Stimulated activated naive CD8-positive, alpha-beta T cell treated with anti-CD3 and anti-CD28 coated beads, Interleukin-15, Interleukin-2, amounts not matched to agents 100 U/mL and 50 U/mL, for 24 hours (primary cell): Measurements from ENCODE around the gene PPFIA3.
A peak's percentile ranks its signal among the peaks of the same experiment; 100 is the strongest.
"Not testable (repeated sequence)": the region's sequence is repeated elsewhere in the genome, so short reads cannot be mapped to it uniquely, and the experiment has no call there.

Source experiments
- ATAC-seq: fragments of 150-1000 bp; cut with Tn5 transposase; one replicate; pipeline ENCODE4 v1.10.0; 2021
- DNase-seq: peaks from one replicate; pipeline ENCODE4 v3.0.0; 2021

PPFIA3 gene

DNA sequence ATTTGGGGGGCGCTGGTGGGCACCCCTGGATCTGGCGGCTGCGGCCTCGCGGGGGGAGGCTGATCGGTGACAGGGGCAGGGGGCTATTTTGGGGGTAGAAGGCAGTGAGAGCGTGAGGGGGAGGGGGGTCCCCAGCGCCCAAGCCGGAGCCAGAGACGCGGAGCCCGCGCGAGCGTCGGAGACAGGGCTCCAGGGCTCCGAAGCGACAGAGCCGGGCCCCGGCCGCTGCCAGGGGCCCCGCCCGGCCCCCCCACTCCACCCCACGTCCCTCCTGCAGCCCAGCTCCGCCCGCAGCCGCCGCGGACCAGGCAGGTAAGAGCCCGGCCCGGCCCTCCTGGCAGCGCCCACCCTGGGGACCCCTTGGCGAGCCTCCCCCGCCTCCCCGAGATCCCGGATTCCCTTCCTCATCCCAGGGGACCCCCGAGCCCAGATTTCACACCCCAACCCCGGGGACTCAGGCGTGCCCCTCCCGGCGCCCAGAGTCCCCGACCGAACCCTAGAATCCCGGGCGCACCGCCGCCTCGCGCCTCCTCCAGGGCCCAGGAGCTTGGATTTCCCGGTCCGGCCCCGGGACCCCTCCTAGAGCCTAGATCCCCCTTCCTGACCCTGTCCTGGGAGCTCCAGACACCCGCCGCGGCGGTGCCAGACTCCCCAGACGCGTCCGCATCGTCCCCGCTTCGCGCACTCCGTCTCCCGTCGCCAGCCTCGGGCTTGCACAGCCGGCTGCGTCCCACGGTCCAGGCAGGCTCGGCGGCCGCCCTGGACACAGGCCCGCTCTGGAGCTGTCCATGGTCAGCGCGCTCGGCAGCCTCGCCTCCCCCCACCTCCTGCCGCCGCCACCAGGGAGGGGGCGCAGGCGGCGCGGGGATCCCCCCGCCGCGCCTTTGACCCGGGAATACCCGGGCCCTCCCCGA lies at the start of gene PPFIA3:
Gene PPFIA3, plus strand, starts transcription at position 134 of the 914 bp plus-strand sequence. CDS start 8,330 bp downstream, outside the sequence.
- ATAC-seq (no peak), DNase-seq (peak; percentile 38)

- ATAC-seq = no peak
- DNase-seq = no peak
Observed at GRCh38 chr19:49070416-49070815, 48.9 kb upstream of the PPFIA3 start.

- peak; percentile 30 for DNase-seq
Observed at GRCh38 chr19:49071860-49072547, 47.3 kb upstream of the PPFIA3 start.

DNA sequence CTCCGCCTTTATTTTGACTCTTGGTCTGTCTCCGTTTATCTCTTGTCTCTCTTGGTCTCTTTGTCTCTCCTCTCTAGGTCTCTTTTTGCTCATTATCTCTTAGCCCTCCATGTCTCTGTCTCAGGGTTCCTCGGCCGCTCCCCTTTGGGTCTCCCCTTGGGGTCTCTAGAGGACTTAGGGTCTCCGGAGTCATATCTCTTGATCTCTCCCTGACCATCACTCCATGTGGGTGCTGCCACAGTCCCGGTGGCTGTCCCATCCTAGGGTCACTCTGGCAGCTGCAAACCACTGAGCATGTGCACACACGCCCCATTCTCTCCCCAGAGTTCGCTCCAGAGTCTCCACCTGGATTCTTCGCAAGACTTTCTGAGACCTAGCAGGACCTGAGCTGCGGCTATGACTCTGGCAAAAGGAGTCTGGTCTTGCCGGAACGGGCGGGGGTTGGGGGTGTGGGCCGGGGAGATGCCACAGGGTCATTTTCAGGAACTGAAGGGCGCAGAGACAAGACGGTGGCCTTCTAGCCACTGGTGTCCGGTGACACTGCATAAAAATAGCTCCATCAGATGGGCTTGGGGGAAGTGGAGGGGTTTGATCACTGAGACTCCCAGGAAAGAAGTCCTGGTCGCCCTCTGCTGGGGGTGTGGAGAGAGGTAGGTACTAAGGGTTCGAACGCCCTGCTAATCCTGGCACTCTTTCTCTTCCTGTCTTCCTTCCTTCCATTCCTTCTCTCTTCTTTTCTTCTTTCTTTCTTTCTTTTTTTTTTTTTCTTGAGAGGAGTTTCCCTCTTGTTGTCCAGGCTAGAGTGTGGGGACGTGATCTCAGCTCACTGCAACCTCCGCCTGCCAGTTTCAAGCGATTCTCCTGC lies 45.6 kb upstream of the PPFIA3 start:
- DNase-seq (peak; percentile 28), ATAC-seq (no peak)

More at GRCh38 chr19:49071860-49072547, 47.3 kb upstream of the PPFIA3 start:
- ATAC-seq = no peak

- not testable (repeated sequence) for DNase-seq, ATAC-seq
Observed at GRCh38 chr19:49074869-49075268, 44.5 kb upstream of the PPFIA3 start.

GRCh38 chr19:49080392-49080791 lies 39.0 kb upstream of the PPFIA3 start:
- no peak for DNase-seq
- ATAC-seq = no peak

GRCh38 chr19:49081273-49081672 lies 38.1 kb upstream of the PPFIA3 start:
- DNase-seq = no peak
- ATAC-seq = no peak

- ATAC-seq = no peak
- DNase-seq = no peak
Observed at GRCh38 chr19:49084206-49085019, 34.9 kb upstream of the PPFIA3 start.

- peak; percentile 99 for DNase-seq
- peak; percentile 96 for ATAC-seq
Observed at GRCh38 chr19:49085020-49085867, 34.1 kb upstream of the PPFIA3 start, which contains the start of gene SNRNP70. Gene SNRNP70, plus strand, starts transcription at chr19:49085451. Its CDS starts 964 bp downstream, at chr19:49086415.

- ATAC-seq (no peak), DNase-seq (no peak)
Observed at GRCh38 chr19:49085868-49086232, 33.5 kb upstream of the PPFIA3 start.

DNA sequence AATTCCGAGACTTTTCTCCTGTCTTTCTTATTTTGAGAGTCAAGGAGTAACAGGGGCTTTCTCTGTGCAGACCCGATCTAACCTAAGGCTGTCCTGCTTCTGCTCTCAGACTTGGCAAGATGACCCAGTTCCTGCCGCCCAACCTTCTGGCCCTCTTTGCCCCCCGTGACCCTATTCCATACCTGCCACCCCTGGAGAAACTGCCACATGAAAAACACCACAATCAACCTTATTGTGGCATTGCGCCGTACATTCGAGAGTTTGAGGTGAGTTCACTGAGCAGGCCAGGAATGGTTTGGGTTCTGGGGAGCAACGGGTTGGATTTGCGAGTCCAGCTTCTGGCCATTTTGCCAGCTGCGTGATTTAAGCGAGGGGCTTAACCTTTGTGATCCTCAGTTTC lies 33.0 kb upstream of the PPFIA3 start:
- DNase-seq (no peak), ATAC-seq (no peak)

- no peak for DNase-seq
- no peak for ATAC-seq
Observed at GRCh38 chr19:49091391-49092038, 27.8 kb upstream of the PPFIA3 start.

DNA sequence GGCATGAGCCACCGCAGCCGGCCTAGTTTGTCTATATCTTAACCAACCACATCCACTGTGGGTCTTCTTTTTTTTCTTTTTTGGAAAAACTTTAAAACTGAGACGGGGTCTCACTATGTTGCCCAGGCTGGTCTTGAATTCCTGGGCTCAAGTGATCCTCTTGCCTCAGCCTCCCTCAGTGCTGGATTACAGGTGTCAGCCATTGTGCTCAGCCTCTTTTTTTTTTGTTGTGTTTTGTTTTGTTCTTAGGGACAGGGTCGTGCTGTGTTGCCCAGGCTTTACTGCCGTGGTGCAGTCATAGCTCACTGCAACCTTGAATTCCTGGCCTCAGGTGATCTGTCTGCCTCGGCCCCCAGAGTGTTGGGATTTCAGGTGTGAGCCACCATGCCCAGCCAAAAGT lies 26.7 kb upstream of the PPFIA3 start:
- ATAC-seq = no peak
- DNase-seq = no peak

DNA sequence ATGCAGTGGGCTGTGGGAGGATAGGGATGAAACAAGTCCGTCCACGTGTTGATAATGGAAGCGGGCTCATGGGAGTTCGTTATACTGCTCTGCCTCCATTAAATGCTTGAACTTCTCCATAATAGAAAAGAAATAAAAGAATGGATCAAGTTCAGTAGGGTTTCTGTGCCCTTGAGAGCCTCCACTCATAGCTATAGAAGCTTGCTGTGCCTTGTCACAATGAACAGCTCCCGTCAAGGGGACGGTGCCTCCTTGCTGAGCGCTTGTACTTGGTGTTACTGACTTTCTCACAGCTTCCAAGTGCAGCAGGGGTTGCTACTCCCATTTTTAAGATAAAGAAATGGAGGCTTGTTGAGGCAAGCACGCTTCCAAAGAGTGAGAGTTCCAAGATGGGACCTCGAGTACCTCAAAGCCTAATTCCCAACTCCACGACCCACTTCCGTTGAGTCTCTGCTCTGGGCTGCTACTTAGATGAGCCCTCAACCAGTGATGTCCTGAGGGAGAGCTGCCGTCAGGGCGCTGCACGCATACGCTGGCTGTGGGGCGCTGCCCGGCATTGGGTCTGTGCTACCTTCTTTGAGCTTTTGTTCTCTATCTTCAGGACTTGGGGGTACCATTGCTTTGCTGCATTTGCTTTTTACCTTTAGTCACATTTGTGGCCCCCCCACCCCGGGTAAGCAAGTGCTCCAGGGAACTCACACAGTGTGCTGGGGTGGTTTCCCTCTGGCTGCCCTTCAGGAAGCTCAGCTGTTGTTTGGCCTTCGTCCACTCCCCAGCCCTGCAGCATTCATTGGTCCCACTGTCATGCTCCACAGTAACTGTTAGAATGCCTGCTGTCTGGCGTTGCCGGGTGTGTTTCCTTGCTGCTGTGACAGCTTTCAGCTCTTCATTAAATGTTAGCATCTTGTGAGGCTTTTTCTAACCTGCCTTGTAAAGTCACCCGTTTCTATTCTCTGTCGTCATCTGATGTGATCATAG lies 24.6 kb upstream of the PPFIA3 start:
- ATAC-seq = no peak
- no peak for DNase-seq

- ATAC-seq = peak; percentile 80
- DNase-seq = peak; percentile 71
Observed at GRCh38 chr19:49097453-49098288, 21.7 kb upstream of the PPFIA3 start.

DNA sequence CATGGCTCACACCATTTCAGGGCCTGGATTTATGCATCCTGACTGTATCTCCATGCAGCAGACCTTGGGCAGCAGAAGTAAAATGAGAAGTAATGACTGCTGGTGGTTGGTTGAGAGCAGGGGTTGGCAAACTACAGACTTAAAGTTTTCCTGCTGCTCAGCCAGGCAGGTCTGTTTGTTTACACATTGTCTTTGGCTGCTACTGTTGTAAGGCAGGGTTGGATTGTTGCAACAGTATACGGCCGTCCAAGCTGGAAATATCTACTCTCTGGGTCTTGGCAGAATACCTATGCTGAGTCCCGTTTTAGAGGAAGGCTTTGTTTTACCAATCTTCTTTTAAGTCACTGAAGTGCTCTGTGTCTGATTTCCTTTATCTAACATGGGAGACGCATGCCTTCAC lies 20.5 kb upstream of the PPFIA3 start:
- no peak for DNase-seq
- ATAC-seq = no peak

DNA sequence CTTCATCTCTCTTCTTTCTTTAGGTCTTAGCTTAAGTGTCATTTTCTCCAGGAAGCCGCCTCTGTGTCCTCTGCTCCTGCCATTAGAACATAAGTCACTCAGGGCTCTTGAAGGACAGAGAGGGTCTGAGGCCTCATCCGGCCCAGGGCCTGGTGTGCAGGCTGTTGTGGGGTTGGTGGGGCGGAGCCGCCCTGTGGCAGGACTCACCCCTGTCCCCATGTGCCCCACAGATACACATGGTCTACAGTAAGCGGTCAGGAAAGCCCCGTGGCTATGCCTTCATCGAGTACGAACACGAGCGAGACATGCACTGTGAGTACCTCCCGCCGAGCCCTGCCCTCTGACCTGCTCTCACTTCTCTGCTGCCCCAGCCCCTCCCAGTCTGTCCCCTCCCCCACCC lies 18.2 kb upstream of the PPFIA3 start:
- no peak for ATAC-seq
- DNase-seq = no peak

GRCh38 chr19:49102303-49102702 lies 17.0 kb upstream of the PPFIA3 start:
- no peak for DNase-seq
- no peak for ATAC-seq
